ENCODE measurements around the gene ISCU. TPM values are rescaled to one million over a fixed set of nuclear protein-coding genes. Genes with fewer than 3 reads are reported as not detected.

Gene ISCU
- total RNA-seq, 4 donors from 2014 or later = 189 to 297 (median 212) TPM

GRCh38 chr12:108582509-108582908, 20.1 kb downstream of the ISCU start:
- TF ChIP-seq CTCF (IDR thresholded peaks at IDR 0.05; ENCODE audit: low read depth) = no peak

- TF ChIP-seq CTCF (IDR thresholded peaks at IDR 0.05; ENCODE audit: low read depth) = no peak
Measured at GRCh38 chr12:108582978-108583770, 20.8 kb downstream of the ISCU start.

GRCh38 chr12:108583991-108584390, 21.6 kb downstream of the ISCU start:
- no peak for TF ChIP-seq CTCF (IDR thresholded peaks at IDR 0.05; ENCODE audit: low read depth)

GRCh38 chr12:108584456-108585065, 22.2 kb downstream of the ISCU start:
- TF ChIP-seq CTCF (IDR thresholded peaks at IDR 0.05; ENCODE audit: low read depth) = no peak

- TF ChIP-seq CTCF (IDR thresholded peaks at IDR 0.05; ENCODE audit: low read depth) = no peak
Measured at GRCh38 chr12:108585864-108586263, 23.5 kb downstream of the ISCU start.

- TF ChIP-seq CTCF (IDR thresholded peaks at IDR 0.05; ENCODE audit: low read depth) = no peak
Measured at GRCh38 chr12:108586306-108586705, 23.9 kb downstream of the ISCU start.

GRCh38 chr12:108587826-108588225, 25.4 kb downstream of the ISCU start:
- TF ChIP-seq CTCF (IDR thresholded peaks at IDR 0.05; ENCODE audit: low read depth) = no peak

Measured in subcutaneous adipose tissue (tissue), 4 donors.